Lower lobe of right lung (tissue), 2 donors: ENCODE results near the gene CFAP20DC. TPM values are rescaled to one million over a fixed set of nuclear protein-coding genes. Genes with fewer than 3 reads are reported as not detected.
"Not testable (repeated sequence)": the region's sequence is repeated elsewhere in the genome, so short reads cannot be mapped to it uniquely, and the experiment has no call there.

ENCODE experiments used
- ATAC-seq, 2 donors: fragments of 200-7000 bp; cut with Tn5 transposase; one replicate each; pipeline ENCODE4 v1.9.1; 2020 to 2022; ENCODE audit warnings: mild to moderate bottlenecking in 2 of 2, moderate library complexity in 2 of 2
- DNase-seq: peaks from one replicate; pipeline ENCODE4 v3.0.0-alpha.2; 2020
- H3K27ac ChIP-seq: fragments of 200-600 bp; one replicate; pipeline ENCODE4 v1.8.0; 2022
- H3K27me3 ChIP-seq: fragments of 200-600 bp; one replicate; pipeline ENCODE4 v1.8.0; 2022; ENCODE audit warnings: low read depth
- H3K36me3 ChIP-seq: fragments of 200-600 bp; one replicate; pipeline ENCODE4 v1.8.0; 2022; ENCODE audit warnings: mild to moderate bottlenecking
- H3K4me1 ChIP-seq: fragments of 200-600 bp; one replicate; pipeline ENCODE4 v1.8.0; 2022
- H3K4me3 ChIP-seq: fragments of 200-600 bp; one replicate; pipeline ENCODE4 v1.8.0; 2022; ENCODE audit warnings: mild to moderate bottlenecking
- H3K9me3 ChIP-seq: fragments of 200-600 bp; one replicate; pipeline ENCODE4 v1.8.0; 2022
- intact Hi-C: fragments of 100-400 bp; cut with DNase I; formaldehyde crosslinking; loops from one replicate; pipeline ENCODE4 v1.11.0; 2022
- total RNA-seq: library from RNA; stranded (reverse); fragmentation: NEBNext Ultra II Directional; extraction: Animal tissue kit (Norgen Biotek cat#: 25700); gene quantifications from one replicate; pipeline ENCODE4 v1.2.1, GENCODE V29; 2021
- TF ChIP-seq, protein P1 (sequence below): fragments of 200-600 bp; IDR thresholded peaks from one replicate; pipeline ENCODE4 v1.8.0; 2022; ENCODE audit warnings: antibody characterized with exemption, mild to moderate bottlenecking
- donor health status: DM: no; HTN: yes; CAD: no; lungs with severe emphysema.

Gene CFAP20DC
- total RNA-seq, 1 donor from 2014 or later: 0.71 TPM

DNA sequence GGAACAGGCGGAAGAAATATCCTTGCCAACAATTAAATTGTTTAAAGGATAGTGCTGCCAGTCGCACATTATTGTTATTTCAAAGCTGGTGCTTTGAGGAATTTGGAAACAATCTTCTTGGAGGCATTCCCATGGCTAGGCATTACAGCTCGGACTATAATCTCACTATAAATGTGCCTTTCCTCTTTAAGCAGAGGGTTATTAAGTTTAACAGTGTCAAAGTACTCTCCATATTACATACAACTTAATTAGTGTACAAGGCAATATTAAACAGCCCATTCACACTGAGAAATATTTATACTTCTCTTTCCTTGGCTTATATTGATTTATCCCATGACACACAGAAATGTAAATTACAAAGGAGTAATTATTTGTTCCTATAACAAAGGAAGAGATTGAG, 329.3 kb downstream of the CFAP20DC start:
- H3K4me3 ChIP-seq: no peak overlapping the region
- H3K4me1 ChIP-seq: no peaks in the 10 kb centered on the region
- H3K27me3 ChIP-seq: no peaks in the 10 kb centered on the region
- H3K27ac ChIP-seq: no peak overlapping the region
- TF ChIP-seq, protein P1, sequence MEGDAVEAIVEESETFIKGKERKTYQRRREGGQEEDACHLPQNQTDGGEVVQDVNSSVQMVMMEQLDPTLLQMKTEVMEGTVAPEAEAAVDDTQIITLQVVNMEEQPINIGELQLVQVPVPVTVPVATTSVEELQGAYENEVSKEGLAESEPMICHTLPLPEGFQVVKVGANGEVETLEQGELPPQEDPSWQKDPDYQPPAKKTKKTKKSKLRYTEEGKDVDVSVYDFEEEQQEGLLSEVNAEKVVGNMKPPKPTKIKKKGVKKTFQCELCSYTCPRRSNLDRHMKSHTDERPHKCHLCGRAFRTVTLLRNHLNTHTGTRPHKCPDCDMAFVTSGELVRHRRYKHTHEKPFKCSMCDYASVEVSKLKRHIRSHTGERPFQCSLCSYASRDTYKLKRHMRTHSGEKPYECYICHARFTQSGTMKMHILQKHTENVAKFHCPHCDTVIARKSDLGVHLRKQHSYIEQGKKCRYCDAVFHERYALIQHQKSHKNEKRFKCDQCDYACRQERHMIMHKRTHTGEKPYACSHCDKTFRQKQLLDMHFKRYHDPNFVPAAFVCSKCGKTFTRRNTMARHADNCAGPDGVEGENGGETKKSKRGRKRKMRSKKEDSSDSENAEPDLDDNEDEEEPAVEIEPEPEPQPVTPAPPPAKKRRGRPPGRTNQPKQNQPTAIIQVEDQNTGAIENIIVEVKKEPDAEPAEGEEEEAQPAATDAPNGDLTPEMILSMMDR: no peak
- H3K9me3 ChIP-seq: no peaks in the 10 kb centered on the region
- ATAC-seq (no peak), DNase-seq (no peak)
- intact Hi-C loops: no loop called here
- no peaks in the 10 kb centered on the region for H3K36me3 ChIP-seq

DNA sequence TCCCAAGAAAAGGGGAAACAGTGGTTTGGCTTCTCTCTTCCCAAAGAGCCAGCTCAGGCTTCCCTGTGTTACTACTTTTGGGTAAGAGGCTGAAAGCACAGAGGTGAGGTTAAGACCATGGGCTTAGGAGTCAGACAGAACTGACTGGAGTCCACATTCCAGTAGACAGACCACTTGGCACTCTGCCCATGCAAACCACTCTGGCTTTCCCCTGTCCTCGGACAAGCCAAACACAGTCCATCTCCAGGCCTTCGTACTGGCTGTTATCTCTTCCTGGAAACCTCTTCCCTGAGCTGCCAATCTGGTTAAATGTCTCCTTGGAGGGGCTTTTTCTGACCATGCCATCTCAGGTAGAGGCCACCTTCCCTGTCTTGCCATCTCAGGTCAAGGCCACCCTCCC, 330.1 kb downstream of the CFAP20DC start:
- ATAC-seq (no peak), DNase-seq (no peak)
- Histone ChIP-seq H3K36me3 (no peaks in the 10 kb centered on the region), H3K4me1 (no peaks in the 10 kb centered on the region), H3K9me3 (no peaks in the 10 kb centered on the region), H3K27ac (no peak overlapping the region), H3K4me3 (no peak overlapping the region), H3K27me3 (no peaks in the 10 kb centered on the region)
- intact Hi-C loops: no loop called here
- TF ChIP-seq, protein P1: no peak

DNA sequence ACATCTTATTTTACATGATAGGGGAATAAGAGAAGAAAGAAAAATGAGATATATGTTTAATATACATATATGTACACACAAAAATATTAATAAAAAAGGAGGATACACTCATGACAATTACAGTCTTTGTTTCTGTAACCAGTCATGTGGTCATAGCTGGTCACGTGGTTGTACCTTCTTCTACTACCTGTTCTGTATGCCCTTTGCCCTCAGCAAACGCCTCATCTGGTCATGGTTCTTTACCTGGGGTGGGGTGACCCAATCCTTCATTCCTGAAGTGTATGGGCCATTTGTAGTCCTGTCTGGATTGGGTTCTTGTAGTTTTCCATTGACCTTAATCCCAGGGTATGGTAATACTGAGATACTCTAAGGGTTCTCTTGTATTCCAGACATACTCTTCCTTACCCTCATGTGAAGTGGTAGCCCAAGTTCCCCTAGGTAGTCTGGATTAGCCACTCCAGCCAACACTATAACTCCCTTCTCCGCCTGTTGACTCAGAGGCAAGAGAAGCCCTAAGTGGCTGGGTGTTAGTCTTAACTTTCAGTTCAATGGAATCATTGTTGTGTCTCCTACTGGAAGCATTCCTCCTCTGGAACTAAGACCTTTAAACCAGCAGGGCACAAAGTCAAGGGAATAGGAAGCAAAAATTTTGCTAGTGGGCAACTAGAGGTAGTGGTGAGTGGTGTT, 336.0 kb downstream of the CFAP20DC start:
- Histone ChIP-seq H3K4me1 (no peaks in the 10 kb centered on the region), H3K4me3 (no peak overlapping the region), H3K36me3 (no peaks in the 10 kb centered on the region), H3K9me3 (no peaks in the 10 kb centered on the region), H3K27ac (no peak overlapping the region), H3K27me3 (no peaks in the 10 kb centered on the region)
- no peak for DNase-seq
- TF ChIP-seq, protein P1: no peak
- intact Hi-C loops: no loop called here
- no peak for ATAC-seq

DNA sequence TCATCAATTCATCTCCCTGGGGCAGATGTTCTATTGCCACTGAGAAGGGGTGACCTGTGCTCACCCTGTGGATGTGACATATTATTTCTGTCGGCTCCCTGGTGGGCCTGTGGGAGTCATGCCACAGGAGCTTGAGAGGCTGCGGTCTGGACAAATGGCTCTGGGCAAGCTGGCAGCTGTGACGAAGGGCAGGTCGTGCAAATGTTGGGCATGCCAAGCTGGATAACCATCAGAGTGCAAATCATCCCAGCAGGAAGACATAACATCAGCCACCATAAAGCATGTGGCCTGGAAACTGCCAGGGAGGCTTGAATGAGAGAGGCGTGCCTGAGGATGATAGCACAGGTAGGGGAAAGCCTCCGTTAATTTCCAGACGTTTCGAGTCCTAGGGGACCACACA, 338.0 kb downstream of the CFAP20DC start:
- H3K4me1 ChIP-seq: no peaks in the 10 kb centered on the region
- no peaks in the 10 kb centered on the region for H3K27me3 ChIP-seq
- intact Hi-C loops: no loop called here
- ATAC-seq: no peak
- H3K9me3 ChIP-seq: no peaks in the 10 kb centered on the region
- H3K36me3 ChIP-seq: no peaks in the 10 kb centered on the region
- H3K27ac ChIP-seq: no peak overlapping the region
- no peak for DNase-seq
- TF ChIP-seq, protein P1: no peak
- no peak overlapping the region for H3K4me3 ChIP-seq

DNA sequence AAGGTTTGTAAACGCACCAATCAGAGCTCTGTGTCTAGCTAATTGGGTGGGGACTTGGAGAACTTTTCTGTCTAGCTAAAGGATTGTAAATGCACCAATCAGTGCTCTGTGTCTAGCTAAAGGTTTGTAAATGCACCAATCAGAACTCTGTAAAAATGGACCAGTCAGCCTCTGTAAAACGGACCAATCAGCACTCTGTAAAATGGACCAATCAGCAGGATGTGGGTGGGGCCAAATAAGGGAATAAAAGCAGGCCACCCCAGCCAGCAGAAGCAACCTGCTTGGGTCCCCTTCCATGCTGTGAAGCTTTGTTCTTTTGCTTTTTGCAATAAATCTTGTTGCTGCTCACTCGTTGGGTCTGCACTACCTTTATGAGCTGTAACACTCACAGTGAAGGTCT, 340.8 kb downstream of the CFAP20DC start:
- H3K36me3 ChIP-seq, H3K9me3 ChIP-seq, ATAC-seq, DNase-seq, H3K4me3 ChIP-seq, intact Hi-C loops, H3K27ac ChIP-seq, H3K4me1 ChIP-seq, H3K27me3 ChIP-seq: not testable (repeated sequence)

DNA sequence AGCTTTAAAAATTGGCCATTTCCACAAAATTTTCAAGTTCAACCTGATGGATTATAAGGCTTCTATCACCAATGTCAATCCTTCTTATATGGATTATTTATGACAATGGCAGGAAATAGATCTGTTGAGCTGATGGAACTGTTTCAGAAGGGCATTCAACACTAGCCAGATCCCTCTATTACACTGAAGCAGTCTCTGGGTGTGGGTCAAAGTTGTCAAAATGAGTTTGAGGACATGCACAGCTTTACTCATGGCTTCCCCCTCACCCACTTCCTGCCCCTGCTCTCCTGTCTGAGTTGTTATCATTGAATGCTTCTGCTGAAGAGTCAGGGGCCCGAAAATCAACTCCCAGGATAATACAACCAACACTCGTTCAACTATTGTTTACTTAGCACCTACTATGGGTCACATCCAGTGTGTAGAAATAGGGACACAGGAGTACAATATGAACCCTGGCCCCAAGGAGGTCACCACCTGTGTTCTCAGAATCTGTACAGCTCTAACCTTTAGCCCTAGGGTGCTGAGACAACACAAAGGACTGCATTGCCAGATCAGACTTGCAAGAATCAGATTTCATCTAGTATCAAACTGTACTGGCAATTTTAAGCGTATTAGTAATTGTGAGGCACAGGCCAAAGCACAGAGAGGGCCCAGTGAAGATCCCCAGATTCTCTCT, 341.6 kb downstream of the CFAP20DC start:
- TF ChIP-seq, protein P1: no peak
- Histone ChIP-seq H3K27me3 (no peaks in the 10 kb centered on the region), H3K4me1 (no peaks in the 10 kb centered on the region), H3K4me3 (no peak overlapping the region), H3K27ac (no peak overlapping the region), H3K9me3 (no peaks in the 10 kb centered on the region), H3K36me3 (no peaks in the 10 kb centered on the region)
- DNase-seq: no peak
- intact Hi-C loops: no loop called here
- ATAC-seq: no peak
